SU-DHL-6 (cell line): Measurements from ENCODE around the gene SPEG.

Experiments used
- CTCF ChIP-seq: fragments of 200-600 bp; sonication (generic); IDR thresholded peaks from one replicate; pipeline ENCODE4 v1.5.1; 2017; ENCODE audit warnings: antibody characterized with exemption, mild to moderate bottlenecking, low read length, moderate library complexity; ENCODE audit not compliant: insufficient read depth, poor library complexity, severe bottlenecking
- EZH2phosphoT487 ChIP-seq: fragments of 200-600 bp; sonication (generic), shearing (Covaris generic); conservative IDR thresholded peaks from 2 replicates; pipeline ENCODE4 v1.6.1; 2018; ENCODE audit warnings: mild to moderate bottlenecking, antibody characterized with exemption, low read length, moderate library complexity, mixed read lengths

- TF ChIP-seq CTCF (no peak), EZH2phosphoT487 (no peak)
Measured at GRCh38 chr2:219543596-219544358, 109.1 kb downstream of the SPEG start, which contains the start of the genes CHPF and TMEM198.
